HG03457 (cell line): ENCODE results near the gene PIGZ.

Experiments used
- ATAC-seq: cut with Tn5 transposase; IDR thresholded peaks from one replicate; pipeline ENCODE4 v1.9.1; 2021; ENCODE audit warnings: moderate number of reproducible peaks; ENCODE audit not compliant: unreplicated experiment

The PIGZ gene

GRCh38 chr3:196968233-196969133 lies at the start of gene PIGZ:
PIGZ (minus strand) TSS chr3:196968833; CDS start chr3:196952031, 16,802 bp downstream.
- no peak for ATAC-seq

DNA sequence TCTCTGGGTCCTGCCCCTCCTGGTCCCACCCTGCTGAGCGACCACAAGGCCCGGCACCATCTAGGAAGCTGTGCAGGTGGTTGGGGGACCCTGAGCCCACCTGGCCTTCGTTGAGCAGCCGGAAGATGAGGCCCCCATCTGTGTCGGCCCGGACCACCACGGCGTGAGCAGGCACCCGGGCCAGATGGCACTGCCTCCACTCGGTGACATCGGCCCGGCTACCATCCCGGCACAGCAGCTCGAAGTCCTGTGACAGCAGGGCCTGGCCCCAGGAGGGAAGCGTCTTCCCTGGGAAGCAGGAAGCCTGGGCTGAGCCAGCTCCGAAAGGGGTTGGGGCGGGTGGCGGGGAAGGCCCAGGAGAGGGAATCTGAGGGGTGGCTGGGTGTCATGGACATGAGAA lies 48.4 kb upstream of the PIGZ start:
- no peak for ATAC-seq

DNA sequence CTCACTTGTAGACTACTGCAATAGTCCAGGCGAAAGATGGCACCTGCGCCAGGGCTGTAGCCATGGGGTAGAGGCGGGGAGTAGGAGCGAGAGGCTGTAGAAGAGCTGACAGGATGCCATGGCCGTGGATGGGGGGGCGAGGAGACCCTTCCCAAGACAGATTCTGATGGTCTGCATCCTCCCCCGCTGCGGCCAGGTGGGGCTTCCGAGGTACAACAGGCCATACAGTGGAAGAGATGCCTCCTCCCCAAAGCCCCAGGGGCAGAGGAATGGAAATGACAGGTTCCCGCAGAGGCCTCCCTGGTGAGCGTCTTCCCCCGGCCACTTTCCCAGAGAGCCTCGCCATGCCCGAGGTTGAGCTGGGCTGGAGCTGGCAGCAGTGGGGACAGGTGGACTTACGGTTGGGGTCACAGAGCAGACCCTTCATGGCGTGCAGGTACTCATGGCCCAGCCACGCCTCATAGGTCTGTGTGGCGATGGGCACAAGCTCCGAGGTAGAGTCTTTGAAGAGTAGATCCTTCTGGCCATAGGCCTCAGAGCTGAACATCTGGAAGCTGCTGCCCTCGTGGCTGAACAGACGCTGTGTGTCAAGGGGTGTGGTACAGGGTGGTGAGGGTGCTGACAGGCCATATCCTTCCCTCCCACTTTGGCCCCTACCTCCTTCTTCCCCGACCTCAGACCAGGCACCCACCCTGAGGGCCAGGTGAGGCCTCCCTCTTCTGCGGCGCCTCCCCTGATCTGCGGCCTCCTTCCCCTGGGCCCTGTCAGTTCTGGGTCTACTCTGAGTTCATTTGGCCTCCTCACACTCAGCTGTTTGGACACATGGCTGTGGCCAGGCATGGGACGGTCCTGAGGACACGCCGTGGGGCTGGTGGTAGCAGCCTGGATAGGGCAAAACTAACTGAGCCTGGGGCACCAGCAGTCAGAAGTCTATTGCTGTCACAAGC lies 47.4 kb upstream of the PIGZ start:
- ATAC-seq = no peak

DNA sequence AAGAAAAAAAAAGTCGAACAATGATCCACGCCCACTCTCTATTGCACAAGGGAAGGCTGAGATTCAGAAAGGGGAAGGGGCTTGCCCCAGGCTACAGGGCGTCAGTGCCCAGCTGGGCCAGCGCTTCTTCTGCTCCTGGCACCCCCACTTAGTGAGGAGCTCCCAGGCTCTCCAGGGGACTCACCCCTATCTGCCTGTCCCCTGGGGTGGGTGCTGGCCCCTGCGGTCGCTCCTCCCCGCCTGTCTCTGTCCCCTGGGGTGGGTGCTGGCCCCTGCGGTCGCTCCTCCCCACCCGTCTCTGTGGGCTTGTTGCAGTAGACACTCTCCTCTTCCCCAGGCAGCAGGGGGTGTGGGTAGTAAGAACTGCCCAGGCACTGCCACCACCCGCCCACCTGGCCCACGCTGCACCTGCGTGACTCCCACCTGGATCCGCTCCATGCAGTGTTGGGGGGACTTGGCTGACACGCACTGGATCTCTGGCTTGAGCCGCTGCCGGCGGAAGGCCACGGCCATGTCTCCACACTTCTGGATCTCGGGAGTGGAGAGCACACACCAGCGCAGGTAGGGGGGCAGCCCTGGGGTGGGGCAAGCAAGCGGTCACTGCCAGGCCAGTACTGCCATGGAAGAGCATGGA lies 46.4 kb upstream of the PIGZ start:
- no peak for ATAC-seq

DNA sequence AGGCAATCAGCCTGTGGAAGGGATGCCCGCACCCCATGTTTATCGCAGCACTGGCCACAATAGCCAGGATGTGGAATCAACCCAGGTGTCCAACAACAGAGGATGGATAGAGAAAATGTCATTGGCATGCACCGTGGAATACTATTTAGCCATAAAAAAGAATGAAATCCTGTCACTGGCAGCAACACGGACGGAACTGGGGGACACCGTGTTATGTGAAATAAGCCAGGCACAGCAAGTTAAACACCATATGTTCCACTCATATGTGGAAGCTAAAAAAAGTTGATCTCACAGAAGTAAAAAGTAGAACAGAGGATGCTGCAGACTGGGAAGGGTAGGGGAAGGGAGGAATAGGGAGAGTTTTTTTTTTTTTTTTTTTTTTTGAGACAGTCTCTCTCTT lies 45.4 kb upstream of the PIGZ start:
- no peak for ATAC-seq

- ATAC-seq = no peak
Observed at GRCh38 chr3:197012540-197012883, 43.9 kb upstream of the PIGZ start.

DNA sequence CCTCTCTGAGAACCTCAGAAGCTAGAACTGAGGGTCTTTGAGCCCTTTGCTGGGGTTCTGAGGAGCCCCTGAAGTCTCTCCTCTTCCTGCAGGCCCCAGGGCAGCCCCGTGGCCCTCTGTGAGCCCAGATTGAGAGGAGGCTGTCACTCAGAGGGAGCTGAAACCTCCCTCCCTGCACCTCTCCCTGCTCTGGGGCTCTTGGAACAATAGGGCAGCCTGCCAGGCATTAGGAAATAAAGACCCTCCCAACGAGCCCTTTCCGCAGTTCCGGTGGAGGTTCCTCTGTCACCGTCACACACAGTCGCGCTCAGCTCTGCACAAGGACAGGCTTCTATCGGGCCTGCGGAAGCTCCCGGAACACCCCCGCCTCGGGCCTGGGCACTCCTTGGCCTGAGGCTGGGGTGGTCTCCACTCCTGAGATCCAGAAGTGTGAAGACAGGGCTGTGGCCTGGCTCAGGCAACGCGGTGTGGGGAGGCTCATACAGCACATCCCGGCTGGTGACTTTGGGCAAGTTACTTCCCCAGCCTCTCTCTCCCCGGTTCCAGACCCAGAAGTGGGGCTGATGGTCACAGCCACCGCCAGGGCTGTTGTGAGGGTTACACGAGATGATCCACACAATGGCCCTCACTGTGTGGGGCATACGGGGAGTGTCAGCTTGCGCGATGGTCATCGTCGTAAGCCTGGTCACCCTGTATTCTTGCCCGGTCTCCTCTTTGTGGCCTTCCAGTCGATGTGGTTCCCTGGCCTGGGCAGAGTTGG lies 43.3 kb upstream of the PIGZ start:
- no peak for ATAC-seq

DNA sequence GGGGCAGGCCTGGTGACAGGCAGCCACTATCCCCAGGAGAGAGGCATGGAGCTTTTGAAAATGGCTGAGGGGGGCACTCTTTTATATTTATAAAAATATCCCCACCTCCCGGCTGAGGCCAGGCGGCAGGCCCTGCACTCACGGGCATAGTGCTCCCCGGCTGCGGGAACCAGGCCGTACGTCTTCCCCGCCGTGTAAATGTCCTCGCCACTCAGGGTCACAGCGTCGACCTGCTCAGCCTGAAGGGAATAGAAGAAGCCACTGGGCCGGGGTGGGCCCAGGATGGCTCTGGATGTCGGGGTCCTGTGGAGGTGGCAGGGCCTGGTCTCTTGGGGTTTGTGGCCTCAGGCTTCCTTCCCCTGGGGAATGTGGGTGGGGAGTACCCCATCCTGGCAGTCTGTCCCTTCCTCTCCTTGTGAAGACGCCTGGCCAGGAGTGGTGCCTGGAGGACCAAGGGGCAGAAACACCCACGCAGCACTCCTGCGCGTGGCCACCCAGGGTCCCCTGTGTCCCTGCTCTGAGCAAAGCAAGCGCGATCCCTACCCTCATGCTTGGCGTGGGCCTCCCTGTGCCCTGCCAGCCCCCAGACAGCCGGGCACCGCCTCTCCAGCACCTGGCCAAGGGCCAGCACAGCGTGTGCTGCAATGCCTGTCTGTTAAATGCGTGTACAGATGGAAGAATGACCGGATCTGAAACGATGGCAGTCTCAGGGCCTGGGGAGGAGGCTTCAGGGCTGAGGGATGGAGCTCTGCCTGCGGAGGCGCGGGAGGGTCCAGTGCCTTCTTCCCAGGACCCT lies 42.1 kb upstream of the PIGZ start:
- ATAC-seq = no peak

- no peak for ATAC-seq
Observed at GRCh38 chr3:197009532-197010019, 40.9 kb upstream of the PIGZ start.

DNA sequence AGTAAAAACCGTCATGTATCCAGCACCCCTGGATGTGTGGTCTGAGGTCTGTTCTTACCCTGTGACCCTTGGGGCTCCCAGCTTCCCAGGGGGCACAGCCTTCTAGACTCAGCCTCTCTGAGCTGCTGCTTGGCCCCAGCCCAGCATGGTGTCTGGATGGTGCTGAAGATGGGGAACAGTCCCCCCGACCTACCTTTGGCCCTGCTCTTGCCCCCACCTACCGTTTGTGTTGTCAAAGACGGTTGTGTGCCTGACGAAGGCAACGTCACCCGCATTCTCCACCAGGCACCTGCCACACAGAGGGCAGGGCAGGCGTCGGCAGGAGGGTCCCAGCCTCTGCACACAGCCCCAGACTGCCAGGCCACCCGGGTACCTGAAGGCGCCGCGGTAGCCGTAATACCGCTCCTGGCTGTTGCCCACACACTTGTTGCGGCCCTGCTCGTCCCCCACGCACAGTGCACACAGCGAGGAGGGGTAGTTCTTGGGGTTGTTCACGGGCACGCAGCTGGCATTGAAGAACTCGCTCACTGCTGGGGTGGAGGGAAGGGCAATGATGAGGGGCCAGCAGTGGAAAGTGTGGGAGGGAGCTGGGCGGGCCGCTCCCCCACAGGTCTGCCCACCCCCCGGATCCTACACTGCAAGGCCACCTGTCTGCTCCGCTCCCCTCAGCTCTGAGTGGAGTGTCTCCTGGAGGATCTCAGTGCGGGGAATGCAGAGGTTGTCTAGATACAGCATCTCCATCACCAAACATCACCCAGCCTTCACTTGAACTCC lies 40.0 kb upstream of the PIGZ start:
- no peak for ATAC-seq

- ATAC-seq = no peak
Observed at GRCh38 chr3:197007953-197008352, 39.3 kb upstream of the PIGZ start.

DNA sequence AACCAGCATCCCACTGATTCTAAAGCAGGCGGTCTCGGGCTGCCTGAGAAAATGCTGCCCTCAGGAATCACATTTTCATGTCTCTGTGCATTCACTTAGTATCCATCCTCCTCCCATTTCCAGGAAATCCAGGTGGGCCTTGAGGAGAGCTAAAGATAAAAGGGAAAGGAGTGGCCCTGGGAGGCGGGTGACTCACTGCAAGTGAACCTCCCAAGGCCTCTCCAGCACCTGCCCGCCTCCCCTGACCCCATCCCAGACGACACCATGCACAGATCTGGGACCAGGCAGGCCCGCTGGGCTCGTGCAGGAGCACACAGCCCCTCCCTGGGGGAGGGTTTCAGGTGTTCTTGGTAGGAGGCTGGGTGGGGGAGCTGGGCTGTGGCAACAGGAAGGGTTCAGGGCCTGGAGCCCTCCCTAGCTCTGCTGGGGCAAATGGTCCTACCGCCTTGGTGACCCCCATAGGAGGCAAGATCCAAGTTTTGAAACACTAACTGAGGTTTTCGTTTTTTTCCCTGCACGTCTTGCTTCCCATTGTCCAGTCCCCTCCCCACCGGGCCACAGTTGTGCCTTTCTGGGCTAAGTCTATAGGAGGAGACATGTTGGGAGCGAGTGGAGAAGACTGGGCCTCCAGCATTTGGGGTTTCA lies 38.8 kb upstream of the PIGZ start:
- no peak for ATAC-seq

GRCh38 chr3:197006860-197007259 lies 38.2 kb upstream of the PIGZ start:
- ATAC-seq = no peak

DNA sequence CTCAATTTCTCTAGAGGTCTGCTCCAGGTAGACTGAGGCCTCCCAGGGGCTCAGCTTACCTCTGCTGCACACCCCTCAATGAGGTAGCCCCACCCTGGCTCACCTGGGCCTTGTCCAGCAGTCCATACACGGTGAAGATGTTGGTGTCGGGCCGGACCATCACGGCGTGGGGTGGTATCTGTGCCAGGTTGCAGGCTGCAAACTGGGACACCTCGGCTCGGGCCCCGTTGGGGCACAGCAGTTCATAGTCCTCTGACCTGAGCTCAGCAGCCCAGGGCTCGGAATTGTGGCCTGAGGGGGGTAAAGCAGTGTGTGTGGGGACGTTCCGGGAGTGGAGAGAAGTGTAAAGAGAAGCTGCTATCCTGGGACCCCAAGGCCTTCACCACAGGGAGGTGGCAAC lies 37.8 kb upstream of the PIGZ start:
- ATAC-seq = no peak

DNA sequence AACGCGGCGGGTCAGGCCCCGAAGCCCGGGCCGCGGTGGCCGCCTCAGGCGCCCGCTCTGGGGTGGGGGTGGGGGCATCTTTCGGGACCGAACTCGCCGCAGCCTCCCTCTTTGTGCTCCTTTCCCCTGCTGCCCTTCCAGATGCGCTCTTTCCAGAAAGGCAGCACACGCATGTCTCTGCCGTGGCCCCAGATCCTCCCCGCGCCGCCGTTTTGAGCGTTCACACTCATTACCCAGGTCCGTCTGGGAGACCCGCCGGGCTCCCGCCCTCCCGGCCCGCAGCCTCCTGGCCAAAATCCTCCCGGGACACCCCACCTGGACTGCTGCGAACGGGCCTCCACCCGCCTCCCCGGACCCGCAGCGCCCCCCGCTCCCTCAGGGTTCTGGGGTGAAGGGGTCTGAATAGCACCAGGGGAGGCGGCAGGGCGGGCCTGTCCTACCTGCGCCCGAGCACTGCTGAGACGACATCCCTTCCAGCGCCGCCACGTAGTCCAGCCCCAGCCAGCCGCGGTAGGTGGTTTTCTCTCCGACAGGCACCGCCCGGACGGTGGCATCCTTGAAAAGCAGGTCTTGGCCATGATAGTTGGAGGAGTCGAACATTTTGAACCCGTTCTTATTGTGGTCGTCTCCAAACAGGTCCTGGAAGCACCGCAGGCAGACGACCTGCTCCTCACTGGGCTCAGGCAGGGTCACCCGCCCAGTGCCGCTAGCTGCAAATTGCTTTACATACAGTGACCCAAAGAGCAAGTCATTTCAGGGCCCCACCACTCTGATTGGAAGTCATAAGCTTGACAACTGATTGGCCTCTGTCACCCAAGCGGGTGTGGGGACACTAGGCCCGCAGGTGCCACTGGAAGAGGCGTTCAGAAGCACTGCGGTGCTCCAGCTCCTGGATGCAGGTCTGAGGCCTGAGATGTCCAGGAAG lies 35.1 kb upstream of the PIGZ start:
- no peak for ATAC-seq

- ATAC-seq = peak; percentile 50
Observed at GRCh38 chr3:197002701-197003454, 34.2 kb upstream of the PIGZ start.
